ENCODE data around the gene TBC1D3B.
"Not testable (repeated sequence)": the region's sequence is repeated elsewhere in the genome, so short reads cannot be mapped to it uniquely, and the experiment has no call there.

Gene TBC1D3B

DNA sequence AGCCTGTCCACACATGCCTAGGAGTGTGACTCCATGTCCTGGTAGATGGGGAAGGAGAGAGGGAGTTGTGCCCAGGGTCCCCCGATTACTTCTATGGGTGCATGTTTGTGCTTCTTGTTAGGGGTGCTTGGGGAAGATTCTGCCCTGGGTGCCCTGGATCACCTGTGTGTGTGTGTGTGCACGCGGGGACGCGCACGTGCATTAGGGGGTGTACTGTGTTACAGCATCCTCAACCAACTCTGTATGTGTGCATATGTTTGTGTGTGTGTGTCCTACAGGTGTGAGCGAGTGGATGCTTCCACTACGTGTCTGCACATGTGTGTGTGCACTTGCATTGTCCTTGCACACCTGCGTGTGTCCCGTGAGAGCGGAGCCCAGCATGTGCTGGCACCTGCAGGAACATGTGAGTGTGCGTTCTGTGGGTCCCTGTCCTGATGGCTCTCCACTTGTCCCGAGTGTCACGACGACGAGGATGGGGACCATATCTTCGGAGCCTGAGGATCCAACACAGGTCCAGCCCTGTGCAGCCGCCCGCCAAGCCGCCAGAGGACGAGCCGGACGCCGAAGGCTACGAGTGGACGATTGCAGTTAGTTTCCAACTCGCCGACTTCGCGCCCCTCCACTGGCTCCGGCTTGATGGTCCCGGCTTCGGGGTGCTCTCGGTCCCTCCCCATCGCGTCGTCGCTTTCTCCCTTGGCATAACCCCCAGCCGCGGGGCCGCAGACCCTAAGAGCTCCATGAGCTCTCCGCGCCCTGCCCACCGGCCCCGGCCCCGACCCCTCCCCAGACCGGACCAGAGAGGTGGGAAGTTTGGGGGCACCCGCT is 6.0 kb upstream of the TBC1D3B start (continued):
- TF ChIP-seq, protein P1, sequence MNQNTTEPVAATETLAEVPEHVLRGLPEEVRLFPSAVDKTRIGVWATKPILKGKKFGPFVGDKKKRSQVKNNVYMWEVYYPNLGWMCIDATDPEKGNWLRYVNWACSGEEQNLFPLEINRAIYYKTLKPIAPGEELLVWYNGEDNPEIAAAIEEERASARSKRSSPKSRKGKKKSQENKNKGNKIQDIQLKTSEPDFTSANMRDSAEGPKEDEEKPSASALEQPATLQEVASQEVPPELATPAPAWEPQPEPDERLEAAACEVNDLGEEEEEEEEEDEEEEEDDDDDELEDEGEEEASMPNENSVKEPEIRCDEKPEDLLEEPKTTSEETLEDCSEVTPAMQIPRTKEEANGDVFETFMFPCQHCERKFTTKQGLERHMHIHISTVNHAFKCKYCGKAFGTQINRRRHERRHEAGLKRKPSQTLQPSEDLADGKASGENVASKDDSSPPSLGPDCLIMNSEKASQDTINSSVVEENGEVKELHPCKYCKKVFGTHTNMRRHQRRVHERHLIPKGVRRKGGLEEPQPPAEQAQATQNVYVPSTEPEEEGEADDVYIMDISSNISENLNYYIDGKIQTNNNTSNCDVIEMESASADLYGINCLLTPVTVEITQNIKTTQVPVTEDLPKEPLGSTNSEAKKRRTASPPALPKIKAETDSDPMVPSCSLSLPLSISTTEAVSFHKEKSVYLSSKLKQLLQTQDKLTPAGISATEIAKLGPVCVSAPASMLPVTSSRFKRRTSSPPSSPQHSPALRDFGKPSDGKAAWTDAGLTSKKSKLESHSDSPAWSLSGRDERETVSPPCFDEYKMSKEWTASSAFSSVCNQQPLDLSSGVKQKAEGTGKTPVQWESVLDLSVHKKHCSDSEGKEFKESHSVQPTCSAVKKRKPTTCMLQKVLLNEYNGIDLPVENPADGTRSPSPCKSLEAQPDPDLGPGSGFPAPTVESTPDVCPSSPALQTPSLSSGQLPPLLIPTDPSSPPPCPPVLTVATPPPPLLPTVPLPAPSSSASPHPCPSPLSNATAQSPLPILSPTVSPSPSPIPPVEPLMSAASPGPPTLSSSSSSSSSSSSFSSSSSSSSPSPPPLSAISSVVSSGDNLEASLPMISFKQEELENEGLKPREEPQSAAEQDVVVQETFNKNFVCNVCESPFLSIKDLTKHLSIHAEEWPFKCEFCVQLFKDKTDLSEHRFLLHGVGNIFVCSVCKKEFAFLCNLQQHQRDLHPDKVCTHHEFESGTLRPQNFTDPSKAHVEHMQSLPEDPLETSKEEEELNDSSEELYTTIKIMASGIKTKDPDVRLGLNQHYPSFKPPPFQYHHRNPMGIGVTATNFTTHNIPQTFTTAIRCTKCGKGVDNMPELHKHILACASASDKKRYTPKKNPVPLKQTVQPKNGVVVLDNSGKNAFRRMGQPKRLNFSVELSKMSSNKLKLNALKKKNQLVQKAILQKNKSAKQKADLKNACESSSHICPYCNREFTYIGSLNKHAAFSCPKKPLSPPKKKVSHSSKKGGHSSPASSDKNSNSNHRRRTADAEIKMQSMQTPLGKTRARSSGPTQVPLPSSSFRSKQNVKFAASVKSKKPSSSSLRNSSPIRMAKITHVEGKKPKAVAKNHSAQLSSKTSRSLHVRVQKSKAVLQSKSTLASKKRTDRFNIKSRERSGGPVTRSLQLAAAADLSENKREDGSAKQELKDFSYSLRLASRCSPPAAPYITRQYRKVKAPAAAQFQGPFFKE (tag by site-specific recombination; IDR thresholded peaks at IDR 0.05; ENCODE audit: borderline replicate concordance), result 0 out of 2 replicates have a peak, but pooled peaks have one; percentile 22
- TF ChIP-seq ZNF341 (tag by site-specific recombination; IDR thresholded peaks at IDR 0.05; ENCODE audit: low read depth), result no peak
- TF ChIP-seq ZNF211 (tag by site-specific recombination; IDR thresholded peaks at IDR 0.05; ENCODE audit: low read depth), result no peak
- no peak for TF ChIP-seq ZBTB8A (tag by site-specific recombination; IDR thresholded peaks at IDR 0.05)

- H3K4me1 ChIP-seq (ENCODE audit: control insufficient read depth, insufficient read depth, low read length); H3K27ac ChIP-seq (ENCODE audit: extremely low read depth, low read depth, low read length); CTCF ChIA-PET; H3K36me3 ChIP-seq (ENCODE audit: control insufficient read depth in 2 of 2, insufficient read depth in 1 of 2, low read length in 2 of 2); H3K4me3 ChIP-seq (ENCODE audit: low read depth, low read length); H3K9me3 ChIP-seq (ENCODE audit: control insufficient read depth, insufficient read depth, low read depth, low read length); POLR2A ChIA-PET: not testable (repeated sequence)
- TF ChIP-seq ZFHX2 (tag by site-specific recombination; conservative IDR thresholded peaks at IDR 0.05), result peak; percentile 42; the same call in 1 of the 2 replicates
Measured at GRCh38 chr17:36181446-36182175, 5.2 kb upstream of the TBC1D3B start.

DNA sequence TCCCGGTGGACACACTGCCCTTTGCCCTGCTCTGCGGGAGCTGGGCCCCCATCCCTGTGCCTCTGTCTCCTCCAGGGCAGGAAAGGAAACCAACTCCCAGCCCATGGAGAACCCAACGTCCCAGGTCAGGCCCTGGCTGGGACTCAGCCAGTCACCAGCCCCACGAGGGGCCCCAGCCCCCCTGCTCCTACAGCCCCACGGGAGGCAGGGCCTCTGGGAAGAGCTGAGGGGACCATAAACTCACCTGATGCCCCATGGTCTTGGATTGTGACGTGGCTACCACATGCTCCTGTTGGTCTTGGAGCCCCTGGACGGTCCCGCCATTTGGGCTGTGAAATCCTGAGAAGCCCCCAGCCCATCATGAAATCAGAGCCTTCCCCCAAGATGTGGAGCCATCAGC is 7.6 kb downstream of the TBC1D3B start:
- H3K27ac ChIP-seq (ENCODE audit: extremely low read depth, low read depth, low read length); H3K4me3 ChIP-seq (ENCODE audit: low read depth, low read length); H3K4me1 ChIP-seq (ENCODE audit: control insufficient read depth, insufficient read depth, low read length); POLR2A ChIA-PET; H3K9me3 ChIP-seq (ENCODE audit: control insufficient read depth, insufficient read depth, low read depth, low read length); CTCF ChIA-PET; H3K36me3 ChIP-seq (ENCODE audit: control insufficient read depth in 2 of 2, insufficient read depth in 1 of 2, low read length in 2 of 2): not testable (repeated sequence)

DNA sequence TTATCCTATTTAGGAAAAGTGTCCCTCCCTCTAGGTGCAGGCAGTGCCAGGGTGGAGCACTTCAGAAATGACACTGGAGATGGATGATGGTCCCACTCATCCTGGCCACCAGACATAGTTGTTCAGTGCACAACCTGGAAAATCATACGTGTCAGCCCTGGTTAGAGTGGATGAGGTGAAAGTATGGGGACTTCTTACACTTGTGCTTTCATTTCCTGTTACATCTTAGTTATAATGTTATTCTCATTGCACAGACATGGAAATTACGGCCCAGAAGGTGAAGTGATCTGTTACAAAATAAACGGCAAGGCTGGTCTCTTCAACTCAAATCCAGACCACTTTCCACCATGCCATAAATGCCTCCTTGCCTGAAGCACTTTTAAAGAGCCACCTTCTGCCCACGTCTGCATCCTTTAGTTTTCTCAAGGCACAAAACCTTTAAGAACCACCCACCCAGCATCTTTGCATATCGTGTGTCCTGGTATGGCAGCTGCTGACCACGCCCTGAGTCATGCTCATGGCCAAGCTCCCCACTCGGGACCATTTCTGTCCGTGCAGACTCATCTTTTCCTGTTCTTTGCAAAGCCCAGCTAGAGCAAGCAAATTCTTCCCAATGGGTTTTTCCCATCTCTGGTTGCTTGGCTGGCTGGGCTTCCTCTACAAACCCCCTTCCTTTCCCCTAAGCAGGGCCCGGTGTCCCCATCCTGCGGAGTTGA is 22.4 kb downstream of the TBC1D3B start:
- Histone ChIP-seq H3K4me1 (ENCODE audit: control insufficient read depth, insufficient read depth, low read length) (no peaks in the 10 kb centered on the region), H3K27ac (ENCODE audit: extremely low read depth, low read depth, low read length) (no peak overlapping the region), H3K4me3 (ENCODE audit: low read depth, low read length) (no peak overlapping the region), H3K9me3 (ENCODE audit: control insufficient read depth, insufficient read depth, low read depth, low read length) (no peaks in the 10 kb centered on the region), H3K36me3 (ENCODE audit: control insufficient read depth in 2 of 2, insufficient read depth in 1 of 2, low read length in 2 of 2) (no peaks in the 10 kb centered on the region)
- ChIA-PET POLR2A (no interaction called here), CTCF (interaction anchor here (0.8 to 1.5 kb wide), 3 partner anchors 29 to 206 kb away, joined by 3 to 4 read pairs (median 3); no protein-coding TSS in a partner anchor)
- TF ChIP-seq GLI4 (tag by site-specific recombination; IDR thresholded peaks at IDR 0.05) (no peak), WT1 (tag by site-specific recombination; IDR thresholded peaks at IDR 0.05) (no peak), ZNF426 (tag by site-specific recombination; IDR thresholded peaks at IDR 0.05) (no peak), ZNF585B (tag by site-specific recombination; IDR thresholded peaks at IDR 0.05) (no peak), KLF1 (tag by site-specific recombination; IDR thresholded peaks at IDR 0.05) (no peak), CTCF (tag by site-specific recombination; IDR thresholded peaks at IDR 0.05) (no peak), ZNF473 (tag by site-specific recombination; IDR thresholded peaks at IDR 0.05) (no peak)
- TF ChIP-seq, protein P2, sequence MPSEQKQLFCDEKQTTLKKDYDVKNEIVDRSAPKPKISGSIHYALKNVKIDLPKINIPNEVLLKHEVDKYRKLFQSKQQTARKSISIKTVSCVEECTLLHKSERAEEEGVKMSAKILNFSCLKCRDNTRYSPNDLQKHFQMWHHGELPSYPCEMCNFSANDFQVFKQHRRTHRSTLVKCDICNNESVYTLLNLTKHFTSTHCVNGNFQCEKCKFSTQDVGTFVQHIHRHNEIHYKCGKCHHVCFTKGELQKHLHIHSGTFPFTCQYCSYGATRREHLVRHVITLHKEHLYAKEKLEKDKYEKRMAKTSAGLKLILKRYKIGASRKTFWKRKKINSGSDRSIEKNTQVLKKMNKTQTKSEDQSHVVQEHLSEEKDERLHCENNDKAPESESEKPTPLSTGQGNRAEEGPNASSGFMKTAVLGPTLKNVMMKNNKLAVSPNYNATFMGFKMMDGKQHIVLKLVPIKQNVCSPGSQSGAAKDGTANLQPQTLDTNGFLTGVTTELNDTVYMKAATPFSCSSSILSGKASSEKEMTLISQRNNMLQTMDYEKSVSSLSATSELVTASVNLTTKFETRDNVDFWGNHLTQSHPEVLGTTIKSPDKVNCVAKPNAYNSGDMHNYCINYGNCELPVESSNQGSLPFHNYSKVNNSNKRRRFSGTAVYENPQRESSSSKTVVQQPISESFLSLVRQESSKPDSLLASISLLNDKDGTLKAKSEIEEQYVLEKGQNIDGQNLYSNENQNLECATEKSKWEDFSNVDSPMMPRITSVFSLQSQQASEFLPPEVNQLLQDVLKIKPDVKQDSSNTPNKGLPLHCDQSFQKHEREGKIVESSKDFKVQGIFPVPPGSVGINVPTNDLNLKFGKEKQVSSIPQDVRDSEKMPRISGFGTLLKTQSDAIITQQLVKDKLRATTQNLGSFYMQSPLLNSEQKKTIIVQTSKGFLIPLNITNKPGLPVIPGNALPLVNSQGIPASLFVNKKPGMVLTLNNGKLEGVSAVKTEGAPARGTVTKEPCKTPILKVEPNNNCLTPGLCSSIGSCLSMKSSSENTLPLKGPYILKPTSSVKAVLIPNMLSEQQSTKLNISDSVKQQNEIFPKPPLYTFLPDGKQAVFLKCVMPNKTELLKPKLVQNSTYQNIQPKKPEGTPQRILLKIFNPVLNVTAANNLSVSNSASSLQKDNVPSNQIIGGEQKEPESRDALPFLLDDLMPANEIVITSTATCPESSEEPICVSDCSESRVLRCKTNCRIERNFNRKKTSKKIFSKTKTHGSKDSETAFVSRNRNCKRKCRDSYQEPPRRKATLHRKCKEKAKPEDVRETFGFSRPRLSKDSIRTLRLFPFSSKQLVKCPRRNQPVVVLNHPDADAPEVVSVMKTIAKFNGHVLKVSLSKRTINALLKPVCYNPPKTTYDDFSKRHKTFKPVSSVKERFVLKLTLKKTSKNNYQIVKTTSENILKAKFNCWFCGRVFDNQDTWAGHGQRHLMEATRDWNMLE (tag by site-specific recombination; conservative IDR thresholded peaks at IDR 0.05; ENCODE audit: low read depth), result no peak

Measured in HEK293 (cell line).